A204.1 (cell line): ENCODE data around the gene ZNF672.

Experiments
- FAIRE-seq: peaks from 2 replicates; lab custom pipeline; 2012; peaks lifted over from hg19 to GRCh38; lab: Jason Lieb, UNC

The ZNF672 gene

DNA sequence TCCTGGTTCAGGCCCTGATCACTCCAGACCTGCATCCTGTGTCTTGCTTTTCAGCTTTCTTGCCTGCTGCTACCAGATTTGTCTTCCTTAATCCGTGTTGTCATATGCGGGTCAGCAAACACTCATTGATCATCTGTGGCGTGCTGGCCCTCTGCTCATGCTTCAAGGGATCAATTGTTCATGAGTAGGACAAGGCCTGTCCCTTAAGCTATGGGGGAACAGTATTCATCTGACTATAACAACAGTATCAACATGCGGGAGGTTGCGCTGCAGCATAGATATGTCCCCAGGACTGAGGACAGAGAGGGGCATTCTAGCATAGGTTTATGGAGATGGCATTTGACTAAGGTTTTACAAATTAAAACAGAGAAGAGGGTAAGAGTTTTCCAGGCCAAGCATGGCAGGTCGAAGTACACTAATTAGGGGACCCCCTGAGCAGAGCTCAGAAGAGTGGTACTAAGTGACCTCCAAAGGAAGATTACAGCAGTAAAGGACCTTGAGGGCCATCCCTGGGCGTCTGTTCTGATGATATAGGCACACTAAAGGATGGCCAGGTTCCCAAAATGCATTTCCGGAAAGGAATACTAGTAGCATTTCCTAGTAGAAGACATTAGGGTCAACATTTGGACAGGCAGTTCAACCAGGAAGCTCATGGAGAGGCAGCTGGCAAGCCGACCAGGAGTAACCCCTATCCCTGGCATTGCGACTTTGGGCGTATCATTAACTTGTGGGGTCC, 811 bp upstream of the ZNF672 start:
- no peak for FAIRE-seq

DNA sequence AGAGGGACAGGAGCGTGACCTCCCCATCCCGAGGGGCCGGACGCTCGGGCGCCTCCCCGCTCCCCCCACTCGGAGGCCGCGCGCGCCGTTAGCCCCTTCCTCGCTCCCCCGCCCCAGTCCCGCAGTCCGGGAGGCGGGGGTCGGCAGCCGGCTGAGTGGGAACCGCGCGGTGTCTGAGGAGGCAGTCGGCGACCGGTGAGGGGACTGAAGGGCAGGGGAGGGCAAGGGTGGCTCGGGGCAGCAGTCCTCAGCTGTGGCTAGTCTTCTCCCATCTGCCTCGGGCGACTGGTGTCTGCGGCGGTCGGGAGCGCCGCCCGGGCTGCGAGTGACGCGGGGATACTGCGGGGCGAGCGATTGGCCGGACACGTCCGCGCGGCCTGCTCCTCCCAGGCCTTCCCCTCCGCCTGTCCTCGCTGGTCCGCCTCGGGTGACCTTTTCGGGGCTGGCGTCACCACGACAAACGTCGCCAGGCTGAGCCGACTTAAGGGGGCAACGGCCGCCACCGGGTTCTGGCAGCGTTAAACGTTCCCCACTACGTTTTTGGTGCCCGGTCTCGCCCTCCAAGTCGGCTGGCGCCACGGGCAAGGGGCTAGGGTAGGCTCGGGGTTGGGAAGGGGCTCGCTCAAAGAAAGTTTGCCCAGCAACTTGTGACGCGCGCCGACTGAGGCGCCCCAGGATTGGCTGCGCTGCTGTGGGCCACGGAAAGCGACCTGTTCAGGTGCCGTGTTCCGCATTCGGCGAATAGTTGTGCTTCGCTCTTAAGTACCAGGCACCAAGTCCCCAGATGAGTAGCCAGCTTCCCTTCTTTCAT, 538 bp downstream of the ZNF672 start:
- no peak for FAIRE-seq

DNA sequence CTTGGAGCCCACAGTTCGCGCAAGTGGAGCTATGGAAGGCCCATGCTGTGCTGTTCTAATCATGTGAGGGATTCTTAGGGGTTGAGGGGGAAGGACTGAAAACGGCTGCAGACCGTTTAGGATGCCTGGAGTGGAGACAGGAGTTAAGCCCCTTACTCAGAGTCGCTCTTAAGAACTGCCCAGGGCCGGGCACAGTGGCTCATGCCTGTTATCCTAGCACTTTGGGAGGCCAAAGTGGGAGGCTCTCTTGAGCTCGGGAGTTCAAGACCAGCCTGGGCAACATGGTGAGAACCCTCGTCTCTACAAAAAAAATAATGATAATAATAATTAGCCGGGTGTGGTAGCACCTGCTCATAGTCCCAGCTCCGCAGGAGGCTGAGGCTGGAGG, 1.1 kb downstream of the ZNF672 start:
- FAIRE-seq: no peak

DNA sequence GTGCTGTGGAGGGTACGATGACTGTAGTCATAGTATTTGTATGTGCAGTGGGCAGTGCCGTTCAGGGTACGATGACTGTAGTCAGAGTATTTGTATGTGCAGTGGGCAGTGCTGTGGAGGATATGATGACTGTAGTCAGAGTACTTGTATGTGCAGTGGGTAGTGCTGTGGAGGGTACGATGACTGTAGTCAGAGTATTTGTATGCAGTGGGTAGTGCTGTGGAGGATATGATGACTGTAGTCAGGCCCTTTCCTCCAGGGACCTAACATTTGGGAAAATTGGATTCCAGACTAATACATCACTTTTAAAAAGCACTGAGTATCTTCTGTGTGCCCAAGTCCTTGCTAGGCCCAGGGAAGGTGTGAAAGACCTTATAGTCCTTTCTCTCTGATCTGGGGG, 2.9 kb downstream of the ZNF672 start:
- FAIRE-seq: no peak

DNA sequence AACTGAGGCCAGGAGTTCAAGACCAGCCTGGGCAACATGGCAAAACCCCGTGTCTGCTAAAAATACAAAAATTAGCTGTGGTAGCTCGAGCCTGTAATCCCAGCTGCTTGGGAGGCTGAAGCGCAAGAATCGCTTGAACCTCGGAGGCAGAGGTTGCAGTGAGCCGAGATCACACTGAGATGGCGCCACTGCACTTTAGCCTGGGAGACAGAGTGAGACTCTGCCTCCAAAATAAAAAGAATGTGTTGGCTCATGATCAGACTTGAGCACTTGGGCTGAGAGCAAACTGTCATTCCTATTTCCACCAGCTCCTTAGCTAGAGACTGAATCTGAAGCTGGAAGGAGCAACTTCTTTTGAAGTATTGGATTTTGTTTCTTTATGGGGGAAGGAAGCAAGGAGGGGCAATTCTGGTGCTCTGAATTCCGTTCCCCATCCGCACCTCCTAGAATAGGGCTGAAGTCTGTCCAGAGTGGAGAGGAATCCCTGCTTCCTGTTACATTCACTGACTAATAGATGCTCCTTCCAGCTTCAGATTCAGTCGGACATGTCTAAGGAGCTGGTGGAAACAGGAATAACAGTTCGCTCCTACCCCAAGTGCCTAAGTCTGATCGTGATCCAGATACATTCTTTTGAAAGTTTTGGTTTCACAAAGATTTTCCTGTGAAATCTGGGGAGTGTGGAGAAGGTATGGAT, 3.8 kb downstream of the ZNF672 start:
- no peak for FAIRE-seq

DNA sequence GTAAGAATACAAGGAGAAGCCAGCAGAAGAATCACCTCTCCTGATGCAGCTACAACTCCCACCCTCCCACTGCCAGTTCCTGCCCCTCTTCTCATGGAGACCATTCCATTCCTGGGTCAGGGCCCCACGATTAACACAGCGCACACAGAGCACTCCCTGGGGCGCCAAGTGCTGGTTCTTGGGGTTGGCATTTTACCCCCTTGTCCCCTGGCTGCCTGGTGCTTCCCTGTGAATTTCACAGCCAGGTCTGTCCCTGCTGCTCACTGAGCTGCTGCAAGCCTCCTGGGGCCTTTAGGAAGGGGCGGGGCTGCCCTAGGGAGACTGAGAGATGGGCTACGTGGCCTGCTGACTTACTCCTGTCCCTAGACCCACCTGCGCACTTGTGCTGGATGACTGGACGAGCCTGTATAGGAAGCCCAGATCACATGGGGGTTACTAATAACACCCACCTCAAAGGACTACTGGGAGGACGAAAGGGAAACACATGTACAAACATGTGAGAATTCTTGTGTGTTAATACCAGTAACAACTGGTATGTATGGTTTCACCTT, 4.8 kb downstream of the ZNF672 start:
- FAIRE-seq: no peak

DNA sequence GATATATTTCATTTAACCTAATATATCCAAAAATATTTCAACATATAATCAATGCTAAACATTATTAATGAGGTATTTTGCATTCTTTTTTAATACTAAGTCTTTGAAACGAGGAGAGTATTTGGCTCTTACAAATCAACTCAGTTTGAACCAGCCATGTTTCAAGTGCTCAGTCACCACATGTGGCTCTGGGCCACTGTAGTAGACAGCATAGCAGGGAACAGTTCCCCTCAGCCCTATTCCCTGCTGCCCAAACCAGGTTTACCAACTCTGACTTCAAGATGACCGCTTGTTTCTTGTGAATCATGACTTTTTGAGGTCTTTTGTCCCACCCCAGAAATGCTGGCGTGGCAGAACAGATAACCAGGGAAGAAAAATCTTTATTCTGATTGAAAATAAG, 5.7 kb downstream of the ZNF672 start:
- FAIRE-seq: no peak

DNA sequence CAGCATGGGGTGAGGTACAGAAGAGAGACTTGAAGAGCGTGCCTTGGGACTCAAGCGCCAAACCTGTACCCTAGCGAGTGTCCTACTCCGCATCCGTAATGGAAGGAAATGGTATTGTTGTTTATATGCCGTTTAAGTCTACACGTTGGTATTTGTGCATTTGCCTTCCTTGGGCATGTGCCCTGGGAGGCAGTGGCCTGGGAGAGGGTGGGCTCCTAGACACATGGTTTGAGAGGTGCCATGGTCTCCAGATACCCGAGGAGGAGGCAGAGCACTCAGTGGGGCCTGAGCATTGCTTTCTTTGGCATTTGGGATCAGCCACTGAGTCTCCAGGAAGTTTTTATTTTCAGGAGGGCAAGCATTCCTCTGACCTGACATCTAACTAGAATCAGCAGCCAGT, 6.5 kb downstream of the ZNF672 start:
- FAIRE-seq: no peak

DNA sequence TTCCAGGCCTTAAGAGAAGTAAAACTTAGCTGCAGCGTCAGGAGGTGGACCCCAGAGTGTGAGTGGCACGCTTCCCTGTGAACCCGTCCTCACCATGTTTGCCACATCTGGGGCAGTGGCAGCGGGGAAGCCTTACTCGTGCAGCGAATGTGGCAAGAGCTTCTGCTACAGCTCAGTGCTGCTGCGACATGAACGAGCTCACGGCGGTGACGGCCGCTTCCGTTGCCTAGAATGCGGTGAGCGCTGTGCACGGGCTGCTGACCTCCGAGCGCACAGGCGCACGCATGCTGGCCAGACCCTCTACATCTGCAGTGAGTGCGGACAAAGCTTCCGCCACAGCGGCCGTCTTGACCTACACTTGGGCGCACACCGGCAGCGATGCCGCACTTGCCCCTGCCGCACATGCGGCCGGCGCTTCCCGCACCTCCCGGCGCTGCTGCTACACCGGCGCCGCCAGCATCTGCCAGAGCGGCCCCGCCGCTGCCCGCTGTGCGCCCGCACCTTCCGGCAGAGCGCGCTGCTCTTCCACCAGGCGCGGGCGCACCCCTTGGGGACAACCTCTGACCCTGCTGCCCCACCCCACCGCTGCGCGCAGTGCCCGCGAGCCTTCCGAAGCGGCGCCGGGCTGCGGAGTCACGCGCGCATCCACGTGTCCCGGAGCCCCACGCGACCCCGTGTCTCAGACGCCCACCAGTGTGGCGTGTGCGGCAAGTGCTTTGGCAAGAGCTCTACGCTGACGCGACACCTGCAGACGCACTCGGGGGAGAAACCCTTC, 9.3 kb downstream of the ZNF672 start:
- FAIRE-seq: no peak

DNA sequence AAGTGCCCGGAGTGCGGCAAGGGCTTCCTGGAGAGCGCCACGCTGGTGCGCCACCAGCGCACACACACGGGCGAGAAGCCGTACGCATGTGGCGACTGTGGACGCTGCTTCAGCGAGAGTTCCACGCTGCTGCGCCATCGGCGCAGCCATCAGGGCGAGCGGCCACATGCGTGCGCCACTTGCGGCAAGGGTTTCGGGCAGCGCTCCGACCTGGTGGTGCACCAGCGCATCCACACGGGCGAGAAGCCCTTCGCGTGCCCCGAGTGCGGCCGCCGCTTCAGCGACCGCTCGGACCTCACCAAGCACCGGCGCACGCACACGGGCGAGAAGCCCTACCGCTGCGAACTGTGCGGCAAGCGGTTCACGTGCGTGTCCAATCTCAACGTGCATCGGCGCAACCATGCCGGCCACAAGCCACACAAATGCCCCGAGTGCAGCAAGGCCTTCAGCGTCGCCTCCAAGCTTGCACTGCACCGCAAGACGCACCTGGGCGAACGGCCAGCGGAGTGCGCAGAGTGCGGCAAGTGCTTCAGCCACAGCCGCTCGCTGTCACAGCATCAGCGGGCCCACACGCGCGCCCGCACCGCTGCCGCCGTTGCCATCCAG, 10.0 kb downstream of the ZNF672 start:
- no peak for FAIRE-seq

DNA sequence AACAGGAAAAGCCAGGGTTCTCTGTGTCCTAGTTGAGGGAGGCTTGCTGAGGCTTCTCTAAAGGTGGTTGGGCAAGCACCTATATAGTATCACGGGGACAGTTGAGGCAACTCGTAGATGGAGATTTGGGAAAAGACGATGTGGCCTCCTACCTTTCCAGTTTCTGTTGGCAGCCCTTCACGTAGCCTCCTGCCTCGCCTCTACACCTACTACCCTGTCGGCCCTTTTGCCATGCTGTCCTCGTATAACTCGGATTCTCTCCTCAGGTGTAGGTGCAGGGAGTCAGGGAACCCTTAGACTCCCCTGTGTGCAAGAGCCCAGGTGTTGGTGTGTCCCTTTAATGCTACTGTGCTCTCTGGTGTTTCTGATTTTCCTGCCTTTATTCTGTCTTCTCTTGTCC, 10.6 kb downstream of the ZNF672 start:
- no peak for FAIRE-seq

DNA sequence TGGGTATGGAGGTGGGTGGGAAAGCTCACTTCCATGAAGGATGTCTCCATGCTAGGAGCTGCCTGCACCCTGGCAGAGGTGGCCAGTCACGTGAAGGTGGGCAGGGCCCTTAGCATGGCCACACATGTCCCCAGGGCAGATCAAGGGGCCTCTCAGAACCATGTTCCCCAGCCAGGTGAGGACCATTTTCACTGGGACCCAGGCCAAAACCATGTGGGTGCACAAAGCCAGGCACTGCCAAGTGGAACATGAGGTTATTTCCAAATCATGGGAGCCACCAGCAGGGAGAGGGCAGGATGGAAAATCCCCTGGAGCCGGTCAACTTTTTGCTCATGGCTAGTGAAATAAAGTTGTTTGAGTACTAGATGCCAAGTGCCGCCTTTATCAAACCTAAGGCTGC, 11.1 kb downstream of the ZNF672 start:
- no peak for FAIRE-seq

DNA sequence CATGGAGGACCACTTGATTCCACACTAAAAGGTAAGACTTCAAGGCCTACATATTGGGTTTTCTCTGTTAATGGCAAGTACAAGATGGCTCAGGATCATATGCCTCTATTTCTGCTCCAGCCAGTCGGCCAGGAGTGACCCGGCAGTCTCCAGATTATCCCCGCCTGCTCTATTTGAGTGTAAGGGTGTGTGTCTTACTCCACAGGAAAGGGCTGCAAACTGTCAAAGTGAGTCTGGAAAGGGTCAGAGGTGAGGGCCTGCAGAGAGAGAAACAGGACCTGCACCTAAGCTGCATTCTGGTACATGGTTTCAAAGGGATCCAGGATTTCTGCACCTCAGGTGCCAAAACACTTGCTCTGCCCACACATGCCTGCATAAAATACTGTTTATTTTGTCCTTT, 11.6 kb downstream of the ZNF672 start:
- no peak for FAIRE-seq

DNA sequence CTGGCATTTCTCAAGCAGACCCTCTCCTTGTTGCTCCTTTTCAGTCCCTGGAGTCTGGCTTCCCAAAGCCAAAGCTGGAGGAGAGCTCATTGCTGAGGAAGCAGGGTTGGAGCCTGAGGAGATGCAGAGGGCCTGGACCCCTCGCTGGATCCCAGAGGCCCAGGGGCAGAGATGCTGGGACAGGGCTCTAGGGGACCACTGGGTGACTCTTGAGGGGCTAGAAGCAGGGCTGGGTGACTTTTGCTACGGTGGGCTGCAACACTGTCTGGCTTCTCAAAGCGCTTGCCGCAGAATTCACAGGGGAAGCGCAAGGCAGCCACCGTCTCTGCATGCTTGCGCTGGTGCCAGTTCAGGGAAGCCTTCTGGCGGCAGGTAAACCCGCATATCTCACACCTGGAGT, 12.1 kb downstream of the ZNF672 start:
- no peak for FAIRE-seq

DNA sequence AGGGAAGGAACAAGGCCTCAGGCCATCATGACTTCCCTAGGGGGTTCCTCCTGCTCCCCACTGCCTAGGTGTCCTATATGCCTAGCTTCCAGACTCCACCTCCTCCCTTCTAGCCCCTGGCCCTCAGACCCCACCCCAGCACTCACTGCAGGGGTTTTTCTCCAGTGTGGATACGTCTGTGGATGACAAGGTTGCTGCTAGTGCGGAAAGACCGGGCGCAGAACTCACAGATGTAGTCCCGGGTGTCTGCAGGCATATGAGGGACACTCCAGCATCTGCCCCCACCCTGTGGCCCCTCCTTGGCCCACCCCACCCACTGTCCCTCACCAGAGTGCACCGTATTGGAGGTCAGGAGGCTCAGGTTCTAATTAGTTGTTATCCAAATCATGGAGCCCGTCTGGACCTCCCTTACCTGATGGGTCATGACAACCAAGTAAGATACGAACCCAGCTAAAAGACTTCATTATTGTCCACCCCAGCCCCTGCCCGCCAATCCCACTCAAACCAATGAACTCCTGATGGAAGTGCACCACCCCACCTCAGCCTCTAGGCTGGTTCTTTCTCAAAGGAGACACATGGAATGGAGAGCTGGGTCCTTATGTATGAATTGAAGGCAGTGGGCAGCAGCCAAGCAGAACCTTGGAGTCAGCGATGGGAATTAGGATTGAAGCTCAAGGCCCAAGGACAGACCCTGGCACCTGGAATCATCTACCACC, 12.7 kb downstream of the ZNF672 start:
- FAIRE-seq: no peak

DNA sequence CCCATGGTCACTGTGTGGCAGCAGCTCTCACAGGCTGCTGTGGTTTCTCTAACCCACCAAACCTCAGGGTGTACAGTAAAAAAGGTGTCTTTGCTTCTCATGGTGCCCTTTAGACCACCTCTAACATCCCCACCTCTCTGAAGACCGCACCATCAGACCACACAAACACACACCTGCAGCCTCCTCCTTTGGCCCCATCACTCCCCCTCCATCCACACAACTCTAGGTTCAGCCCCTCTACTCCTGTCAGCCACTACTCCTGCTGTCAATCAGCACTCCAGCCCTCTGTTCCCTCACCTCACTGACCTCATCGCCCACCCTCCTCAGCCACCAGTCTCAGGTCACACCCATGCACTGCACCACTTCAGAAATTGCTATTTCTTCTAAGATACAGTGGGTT, 13.4 kb downstream of the ZNF672 start:
- no peak for FAIRE-seq

DNA sequence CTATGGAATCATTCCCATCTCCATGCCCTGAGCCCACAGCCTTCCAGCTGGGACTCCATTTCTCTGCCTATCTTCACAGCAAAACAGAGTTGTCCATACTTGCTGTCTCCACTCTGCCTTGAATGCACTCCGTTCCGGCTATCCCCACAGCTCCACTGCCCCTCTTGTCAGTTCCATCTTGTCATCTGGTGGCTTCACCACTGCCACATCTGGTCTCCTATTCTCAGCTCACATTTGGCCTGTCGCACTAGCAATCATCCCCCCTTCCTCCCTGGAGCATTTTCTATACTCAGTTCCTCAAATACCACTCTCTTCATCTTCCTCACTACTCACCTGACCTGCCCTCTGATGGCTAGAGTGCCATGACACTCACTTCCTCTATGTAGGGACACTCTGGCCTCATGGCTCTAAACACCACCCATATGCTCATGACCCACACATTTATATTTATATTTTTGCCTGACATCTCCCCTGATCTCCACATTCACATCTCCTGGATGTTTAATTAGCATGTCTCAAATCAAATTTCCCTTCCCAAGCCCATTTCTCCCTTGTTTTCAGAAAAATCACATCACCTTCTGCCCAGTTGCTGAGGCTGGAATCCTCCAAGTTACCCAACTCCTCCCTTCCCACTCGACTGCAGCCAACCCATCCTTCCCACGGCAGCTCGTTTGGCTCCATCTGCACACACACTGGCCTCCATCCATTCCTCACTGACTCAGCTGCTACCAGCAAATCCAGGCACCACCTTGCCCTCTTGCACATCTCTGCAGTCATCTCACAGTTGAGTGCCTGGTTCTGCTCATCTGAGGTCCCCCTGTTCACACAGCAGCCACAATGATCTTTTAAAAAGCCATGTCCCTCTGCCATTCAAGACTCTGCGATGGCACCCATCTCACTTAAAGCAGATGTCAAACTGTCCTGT, 14.7 kb downstream of the ZNF672 start:
- no peak for FAIRE-seq

DNA sequence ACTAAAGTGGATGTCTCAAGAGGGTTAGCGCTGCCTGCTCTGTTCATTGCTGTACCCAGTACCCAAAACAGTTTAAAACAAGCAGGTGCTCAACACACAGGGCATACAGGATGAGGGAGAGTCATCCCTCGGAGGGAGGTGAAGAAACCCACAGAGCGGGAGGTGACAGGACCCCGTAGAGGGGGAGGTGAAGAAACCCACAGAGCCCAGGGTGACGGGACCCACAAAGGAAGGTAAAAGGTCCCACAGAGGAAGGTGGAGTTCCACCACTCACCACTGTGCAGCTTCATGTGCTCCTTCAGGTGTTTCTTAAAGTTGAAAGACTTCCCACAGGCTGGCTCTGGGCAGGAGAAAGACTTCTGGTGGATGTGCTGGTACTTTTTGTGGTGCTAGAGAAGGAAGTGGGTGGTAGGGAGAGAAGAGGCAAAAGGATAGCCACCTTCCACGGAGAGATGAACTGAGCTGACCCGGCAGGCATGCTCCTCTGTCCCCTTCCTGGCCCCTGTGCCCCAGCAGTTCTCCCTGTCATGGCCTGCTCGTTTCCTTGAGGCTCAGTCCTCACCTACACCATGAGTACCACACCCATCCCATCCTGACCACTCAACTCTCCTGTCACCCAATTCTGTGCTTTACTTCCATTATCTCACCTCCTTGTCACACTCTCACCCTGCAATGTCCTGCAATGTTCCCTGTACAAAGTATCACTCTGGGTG, 15.8 kb downstream of the ZNF672 start:
- FAIRE-seq: no peak

DNA sequence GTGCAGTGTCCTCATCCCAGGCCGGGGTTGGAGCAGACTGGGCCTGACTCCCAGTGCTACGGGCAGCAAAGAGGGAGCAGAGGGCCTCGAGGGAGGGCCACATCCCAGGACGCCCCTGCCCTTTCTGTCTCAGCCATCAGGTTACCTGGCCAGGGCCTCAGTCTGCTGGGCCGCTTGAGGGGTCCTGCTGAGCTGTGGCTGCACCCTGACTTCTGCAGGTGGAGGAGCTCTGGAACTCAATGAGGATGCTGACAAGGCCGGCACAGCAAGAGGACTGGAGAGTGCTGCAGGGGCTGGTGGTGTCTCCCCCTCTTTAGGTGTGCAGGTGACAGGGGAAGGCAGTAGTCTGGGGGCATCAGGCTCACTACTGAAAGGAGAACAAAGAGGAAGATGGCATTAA, 17.6 kb downstream of the ZNF672 start:
- no peak for FAIRE-seq
